ENCODE data around the gene SENP2. TPM values are rescaled to one million over a fixed set of nuclear protein-coding genes. Genes with fewer than 3 reads are reported as not detected.
"Not testable (repeated sequence)": the region's sequence is repeated elsewhere in the genome, so short reads cannot be mapped to it uniquely, and the experiment has no call there.

Gene SENP2
- total and polyA plus RNA-seq, 5 donors from 2014 or later = 14.3 to 51.7 (median 19.8) TPM

GRCh38 chr3:185639632-185640206 is 53.6 kb downstream of the SENP2 start:
- no peaks in the 10 kb centered on the region for H3K27me3 Mint-ChIP-seq

DNA sequence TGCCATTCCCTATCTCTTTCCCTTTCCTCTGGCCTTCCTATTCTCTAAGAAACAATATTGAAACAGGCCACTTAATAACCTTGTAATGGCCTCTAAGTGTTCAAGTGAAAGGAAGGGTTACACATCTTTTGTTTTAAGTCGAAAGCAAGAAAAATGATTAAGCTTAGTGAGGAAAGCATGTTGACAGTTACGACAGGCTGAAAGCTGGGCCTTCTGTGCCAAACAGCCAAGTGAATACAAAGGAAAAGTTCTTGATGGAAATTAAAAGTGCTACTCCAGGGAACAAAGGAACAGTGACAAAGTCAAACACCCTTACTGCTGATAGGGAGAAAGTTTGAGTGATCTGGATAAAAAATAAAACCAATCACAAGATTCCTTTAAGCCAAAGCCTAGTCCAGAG is 54.2 kb downstream of the SENP2 start:
- H3K4me3 Mint-ChIP-seq = no peak overlapping the region
- Histone ChIP-seq H3K4me3 (ENCODE audit: low read depth, low read length) (no peak overlapping the region), H3K36me3 (ENCODE audit: control insufficient read depth, insufficient read depth, low read length) (no peaks in the 10 kb centered on the region), H3K4me1 (ENCODE audit: control insufficient read depth, insufficient read depth, low read length, poor library complexity, severe bottlenecking) (no peaks in the 10 kb centered on the region), H3K9me3 (ENCODE audit: control insufficient read depth in 2 of 2, low read length in 2 of 2) (no peaks in the 10 kb centered on the region), H3K27me3 (ENCODE audit: control insufficient read depth, insufficient read depth, low read length) (peaks cover 5% of the 10 kb centered on the region), H3K27ac (ENCODE audit: insufficient read depth, low read length, poor library complexity, severe bottlenecking) (no peak overlapping the region)
- H3K27me3 Mint-ChIP-seq = no peaks in the 10 kb centered on the region
- ATAC-seq (ENCODE audit: low read depth in 2 of 2) = no peak
- no peaks in the 10 kb centered on the region for H3K4me1 Mint-ChIP-seq
- peaks cover 0 to under 1% (median 0%) of the 10 kb centered on the region in 7 donors for H3K9me3 Mint-ChIP-seq
- DNase-seq = no peak
- no peaks in the 10 kb centered on the region for H3K36me3 Mint-ChIP-seq
- no peak overlapping the region for H3K27ac Mint-ChIP-seq

More at GRCh38 chr3:185639632-185640206, 53.6 kb downstream of the SENP2 start:
- no peak overlapping the region for H3K4me3 ChIP-seq (ENCODE audit: low read depth, low read length)
- DNase-seq (no peak), ATAC-seq (ENCODE audit: low read depth in 2 of 2) (no peak)
- Mint-ChIP-seq H3K9me3 (no peaks in the 10 kb centered on the region), H3K4me1 (no peaks in the 10 kb centered on the region), H3K27ac (no peak overlapping the region), H3K36me3 (no peaks in the 10 kb centered on the region), H3K4me3 (no peak overlapping the region)
- no peaks in the 10 kb centered on the region for H3K36me3 ChIP-seq (ENCODE audit: control insufficient read depth, insufficient read depth, low read length)
- H3K9me3 ChIP-seq (ENCODE audit: control insufficient read depth in 2 of 2, low read length in 2 of 2) = no peaks in the 10 kb centered on the region
- no peaks in the 10 kb centered on the region for H3K4me1 ChIP-seq (ENCODE audit: control insufficient read depth, insufficient read depth, low read length, poor library complexity, severe bottlenecking)
- H3K27ac ChIP-seq (ENCODE audit: insufficient read depth, low read length, poor library complexity, severe bottlenecking) = no peak overlapping the region
- H3K27me3 ChIP-seq (ENCODE audit: control insufficient read depth, insufficient read depth, low read length) = peaks cover 5% of the 10 kb centered on the region

- not testable (repeated sequence) for DNase-seq; H3K27ac ChIP-seq (ENCODE audit: insufficient read depth, low read length, poor library complexity, severe bottlenecking); H3K9me3 ChIP-seq (ENCODE audit: control insufficient read depth in 2 of 2, low read length in 2 of 2); H3K36me3 ChIP-seq (ENCODE audit: control insufficient read depth, insufficient read depth, low read length); H3K4me3 Mint-ChIP-seq; H3K9me3 Mint-ChIP-seq; H3K27me3 Mint-ChIP-seq; ATAC-seq (ENCODE audit: low read depth in 2 of 2); H3K4me1 ChIP-seq (ENCODE audit: control insufficient read depth, insufficient read depth, low read length, poor library complexity, severe bottlenecking); H3K4me3 ChIP-seq (ENCODE audit: low read depth, low read length); H3K27ac Mint-ChIP-seq; H3K27me3 ChIP-seq (ENCODE audit: control insufficient read depth, insufficient read depth, low read length); H3K4me1 Mint-ChIP-seq; H3K36me3 Mint-ChIP-seq
These were observed 59.1 kb downstream of the SENP2 start for GRCh38 chr3:185645191-185645590.

DNA sequence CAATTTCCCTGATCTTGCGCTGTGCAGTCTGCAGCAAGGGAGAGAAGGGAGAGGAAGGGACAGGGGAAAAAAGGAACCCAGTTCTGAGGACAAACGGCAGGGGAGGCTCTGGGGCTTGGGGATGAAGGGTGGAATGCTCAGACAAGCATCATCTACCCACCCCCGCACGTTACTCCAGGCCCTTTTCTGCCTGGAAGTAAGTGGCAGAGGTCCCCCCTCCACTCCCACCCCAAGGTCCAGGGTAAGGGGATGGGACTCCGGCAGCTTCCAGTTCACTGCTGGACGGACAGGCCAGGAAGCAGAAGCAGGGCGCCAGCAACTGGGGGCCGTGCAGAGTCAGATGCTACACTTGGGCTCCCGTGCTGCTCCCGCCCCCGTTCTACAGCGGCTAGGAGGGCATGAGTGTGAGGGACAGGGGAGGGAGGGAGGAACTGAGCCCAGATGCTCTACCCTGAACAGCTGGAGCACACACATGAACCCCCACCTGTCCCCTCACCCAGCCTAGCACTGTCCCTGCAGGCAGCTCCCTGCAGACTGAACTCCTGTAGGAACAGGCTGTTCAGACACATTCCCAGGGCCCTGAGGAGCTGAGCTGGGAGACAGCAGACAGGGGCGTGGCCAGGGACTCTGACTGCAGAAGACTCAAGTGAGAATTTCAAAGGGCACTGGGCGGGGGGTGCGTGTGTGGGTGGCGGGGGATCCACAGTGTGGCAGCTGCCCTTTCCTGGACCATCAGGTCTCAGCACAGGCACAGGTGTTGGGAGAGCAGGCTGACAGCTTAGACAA is 59.7 kb downstream of the SENP2 start:
- ATAC-seq (ENCODE audit: low read depth in 2 of 2) = no peak

DNA sequence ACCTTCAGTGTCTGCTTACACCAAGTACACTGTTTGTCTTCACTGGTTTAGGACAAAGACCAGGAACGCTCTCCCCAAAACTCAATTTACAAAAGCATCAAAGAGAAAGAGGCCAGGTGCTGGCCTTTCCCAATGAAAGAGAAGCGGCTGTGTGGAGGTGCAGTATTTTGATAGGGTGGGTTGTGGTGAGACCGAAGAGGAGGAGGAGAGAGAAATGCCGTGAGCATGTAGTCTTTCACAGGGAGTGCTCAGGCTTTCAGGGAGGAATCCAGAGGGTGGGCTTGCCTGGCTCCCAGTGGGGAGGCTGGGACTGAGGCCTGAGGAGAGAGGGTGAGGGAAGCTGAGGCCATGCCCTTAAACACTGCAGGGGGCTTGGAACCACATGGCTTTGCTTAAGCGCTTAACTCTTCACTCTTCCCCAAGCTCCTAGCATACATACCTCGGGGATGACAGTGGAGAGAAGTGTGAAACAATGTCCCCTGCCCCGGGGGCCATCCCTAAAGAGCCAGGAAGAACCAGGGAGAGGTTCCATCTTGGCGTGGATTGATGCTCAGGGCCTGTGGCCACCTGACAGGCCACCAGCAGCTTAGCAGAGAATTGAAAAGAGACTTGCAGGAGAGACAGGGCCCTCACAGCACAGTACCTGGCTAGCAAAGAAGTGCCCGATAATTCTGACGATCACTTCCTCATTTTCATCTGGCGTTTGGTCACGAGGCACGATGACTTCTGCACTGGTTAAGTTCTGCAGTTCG is 60.5 kb downstream of the SENP2 start:
- no peaks in the 10 kb centered on the region for H3K9me3 ChIP-seq (ENCODE audit: control insufficient read depth in 2 of 2, low read length in 2 of 2)
- Mint-ChIP-seq H3K27me3 (peaks cover 8% of the 10 kb centered on the region), H3K36me3 (no peaks in the 10 kb centered on the region), H3K27ac (peak overlapping the region in 1 of 3 donors; percentile 32), H3K4me3 (no peak overlapping the region), H3K4me1 (no peaks in the 10 kb centered on the region), H3K9me3 (peaks cover 0 to 3% (median 0%) of the 10 kb centered on the region in 7 donors)
- H3K4me1 ChIP-seq (ENCODE audit: control insufficient read depth, insufficient read depth, low read length, poor library complexity, severe bottlenecking) = no peaks in the 10 kb centered on the region
- DNase-seq = no peak
- H3K36me3 ChIP-seq (ENCODE audit: control insufficient read depth, insufficient read depth, low read length) = no peaks in the 10 kb centered on the region
- H3K27ac ChIP-seq (ENCODE audit: insufficient read depth, low read length, poor library complexity, severe bottlenecking) = no peak overlapping the region
- H3K4me3 ChIP-seq (ENCODE audit: low read depth, low read length) = no peak overlapping the region
- ATAC-seq (ENCODE audit: low read depth in 2 of 2) = no peak
- H3K27me3 ChIP-seq (ENCODE audit: control insufficient read depth, insufficient read depth, low read length) = no peaks in the 10 kb centered on the region

More for the DNA sequence above, 59.7 kb downstream of the SENP2 start:
- Mint-ChIP-seq H3K4me3 (no peak overlapping the region), H3K27me3 (peaks cover 8% of the 10 kb centered on the region), H3K4me1 (no peaks in the 10 kb centered on the region), H3K27ac (peak overlapping the region in 1 of 3 donors; percentile 32), H3K36me3 (no peaks in the 10 kb centered on the region), H3K9me3 (peaks cover 0 to 3% (median 0%) of the 10 kb centered on the region in 7 donors)
- H3K4me3 ChIP-seq (ENCODE audit: low read depth, low read length) = no peak overlapping the region
- no peaks in the 10 kb centered on the region for H3K27me3 ChIP-seq (ENCODE audit: control insufficient read depth, insufficient read depth, low read length)
- H3K9me3 ChIP-seq (ENCODE audit: control insufficient read depth in 2 of 2, low read length in 2 of 2) = no peaks in the 10 kb centered on the region
- no peak for DNase-seq
- H3K4me1 ChIP-seq (ENCODE audit: control insufficient read depth, insufficient read depth, low read length, poor library complexity, severe bottlenecking) = no peaks in the 10 kb centered on the region
- H3K27ac ChIP-seq (ENCODE audit: insufficient read depth, low read length, poor library complexity, severe bottlenecking) = no peak overlapping the region
- no peaks in the 10 kb centered on the region for H3K36me3 ChIP-seq (ENCODE audit: control insufficient read depth, insufficient read depth, low read length)

DNA sequence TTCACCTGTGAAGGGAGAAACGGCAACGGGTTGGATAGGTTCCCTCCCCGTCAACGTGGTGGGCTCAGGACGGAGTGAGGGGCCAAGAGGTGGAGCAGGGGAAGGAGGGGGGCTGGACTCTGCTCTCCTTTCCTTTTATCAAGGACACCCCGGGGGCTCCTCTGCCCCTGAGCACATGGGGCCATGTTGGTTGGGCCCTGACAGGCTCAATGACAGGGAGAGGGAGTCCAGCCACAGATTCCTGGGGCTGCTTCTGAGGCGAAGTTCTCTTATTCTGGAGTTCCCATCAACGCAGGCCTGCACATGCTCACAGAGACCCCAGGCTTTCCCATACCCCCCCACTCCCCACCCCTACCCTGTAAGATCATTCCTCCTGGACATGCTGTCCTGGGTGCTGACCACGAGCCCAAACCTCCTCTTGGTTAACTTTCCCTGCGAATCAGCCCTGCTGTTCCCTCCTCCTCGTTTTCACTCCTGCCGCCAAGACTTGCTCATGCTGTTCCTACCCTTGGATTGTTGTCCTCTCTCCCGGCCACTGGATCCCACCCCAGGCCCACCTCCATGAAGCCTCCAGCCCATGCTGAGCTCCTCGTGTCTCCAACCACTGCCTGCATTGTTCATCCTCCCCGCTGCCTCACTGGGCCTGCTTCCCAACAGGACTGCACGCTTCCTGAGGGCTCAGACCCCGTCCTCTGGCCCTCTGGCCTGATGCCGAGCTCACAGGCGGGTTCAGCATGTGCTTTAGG is 61.2 kb downstream of the SENP2 start:
- Mint-ChIP-seq H3K36me3 (no peaks in the 10 kb centered on the region), H3K9me3 (peaks cover 0 to 3% (median 0%) of the 10 kb centered on the region in 7 donors), H3K27ac (no peak overlapping the region), H3K4me3 (no peak overlapping the region), H3K27me3 (peaks cover 10% of the 10 kb centered on the region), H3K4me1 (no peaks in the 10 kb centered on the region)
- Histone ChIP-seq H3K36me3 (ENCODE audit: control insufficient read depth, insufficient read depth, low read length) (no peaks in the 10 kb centered on the region), H3K4me3 (ENCODE audit: low read depth, low read length) (no peak overlapping the region), H3K27ac (ENCODE audit: insufficient read depth, low read length, poor library complexity, severe bottlenecking) (no peak overlapping the region), H3K9me3 (ENCODE audit: control insufficient read depth in 2 of 2, low read length in 2 of 2) (no peaks in the 10 kb centered on the region), H3K27me3 (ENCODE audit: control insufficient read depth, insufficient read depth, low read length) (no peaks in the 10 kb centered on the region), H3K4me1 (ENCODE audit: control insufficient read depth, insufficient read depth, low read length, poor library complexity, severe bottlenecking) (no peaks in the 10 kb centered on the region)
- DNase-seq (no peak), ATAC-seq (ENCODE audit: low read depth in 2 of 2) (no peak)

DNA sequence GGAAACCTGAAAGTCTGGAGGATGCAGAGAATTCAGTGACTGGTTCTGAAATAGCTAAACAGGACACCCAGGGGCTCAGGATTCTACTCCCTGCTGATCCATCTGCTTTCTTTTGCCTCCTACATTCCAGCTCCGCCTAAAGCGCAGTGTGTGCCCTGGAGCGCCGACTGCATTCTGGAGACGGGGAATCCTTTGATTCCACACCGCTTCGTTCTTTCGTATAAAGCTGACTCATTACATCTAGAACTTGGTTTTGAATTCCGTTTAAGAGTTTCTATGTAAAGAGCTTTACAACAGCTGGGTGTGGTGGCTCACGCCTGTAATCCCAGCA is 61.8 kb downstream of the SENP2 start:
- Histone ChIP-seq H3K27ac (ENCODE audit: insufficient read depth, low read length, poor library complexity, severe bottlenecking) (no peak overlapping the region), H3K27me3 (ENCODE audit: control insufficient read depth, insufficient read depth, low read length) (no peaks in the 10 kb centered on the region), H3K9me3 (ENCODE audit: control insufficient read depth in 2 of 2, low read length in 2 of 2) (no peaks in the 10 kb centered on the region), H3K4me1 (ENCODE audit: control insufficient read depth, insufficient read depth, low read length, poor library complexity, severe bottlenecking) (no peaks in the 10 kb centered on the region), H3K36me3 (ENCODE audit: control insufficient read depth, insufficient read depth, low read length) (no peaks in the 10 kb centered on the region), H3K4me3 (ENCODE audit: low read depth, low read length) (no peak overlapping the region)
- ATAC-seq (ENCODE audit: low read depth in 2 of 2) (no peak), DNase-seq (no peak)
- no peaks in the 10 kb centered on the region for H3K36me3 Mint-ChIP-seq
- H3K4me1 Mint-ChIP-seq = no peaks in the 10 kb centered on the region
- no peak overlapping the region for H3K27ac Mint-ChIP-seq
- H3K9me3 Mint-ChIP-seq = peaks cover 0 to 3% (median 0%) of the 10 kb centered on the region in 7 donors
- no peak overlapping the region for H3K4me3 Mint-ChIP-seq
- H3K27me3 Mint-ChIP-seq = peaks cover 14% of the 10 kb centered on the region

Measured in CD4-positive, CD25-positive, alpha-beta regulatory T cell (primary cell).